Smooth muscle cell (in vitro differentiated cells): Measurements from ENCODE around the gene NMNAT3. TPM values are rescaled to one million over a fixed set of nuclear protein-coding genes. Genes with fewer than 3 reads are reported as not detected.

ENCODE experiments used
- DNase-seq: peaks from one replicate; lab custom pipeline; 2025; ENCODE audit not compliant: unreplicated experiment; lab: John Stamatoyannopoulos, UW
- H2AFZ ChIP-seq: fragments of 200-600 bp; sonication (generic); 2 replicates; pipeline ENCODE4 v1.6.0; 2016; ENCODE audit warnings: antibody characterized with exemption, low read depth, mild to moderate bottlenecking
- H3F3A ChIP-seq: fragments of 200-600 bp; sonication (generic); 2 replicates; pipeline ENCODE4 v1.6.0; 2017; ENCODE audit warnings: antibody characterized with exemption, low read depth
- H3K27ac ChIP-seq: fragments of 200-600 bp; sonication (generic); 2 replicates; pipeline ENCODE4 v1.5.1; 2016; ENCODE audit warnings: low read depth, mild to moderate bottlenecking
- H3K27me3 ChIP-seq: fragments of 200-600 bp; sonication (generic); 2 replicates; pipeline ENCODE4 v1.6.1; 2016; ENCODE audit warnings: low read depth, mild to moderate bottlenecking
- H3K36me3 ChIP-seq: fragments of 200-600 bp; sonication (generic); 2 replicates; pipeline ENCODE4 v1.5.1; 2016; ENCODE audit warnings: low read depth
- H3K4me1 ChIP-seq: fragments of 200-600 bp; sonication (generic); 2 replicates; pipeline ENCODE4 v1.5.1; 2016; ENCODE audit warnings: low read depth
- H3K4me2 ChIP-seq: fragments of 200-600 bp; sonication (generic); 2 replicates; pipeline ENCODE4 v1.6.0; 2016; ENCODE audit warnings: mild to moderate bottlenecking
- H3K4me3 ChIP-seq: fragments of 200-600 bp; sonication (generic); 2 replicates; pipeline ENCODE4 v1.5.1; 2016; ENCODE audit warnings: mild to moderate bottlenecking
- H3K79me2 ChIP-seq: fragments of 200-600 bp; sonication (generic); 2 replicates; pipeline ENCODE4 v1.6.0; 2016; ENCODE audit warnings: low read depth, mild to moderate bottlenecking
- H3K9ac ChIP-seq: fragments of 200-600 bp; sonication (generic); 2 replicates; pipeline ENCODE4 v1.6.0; 2016; ENCODE audit warnings: low read depth
- H3K9me3 ChIP-seq: fragments of 200-600 bp; sonication (generic); replicated peaks from 2 replicates; pipeline ENCODE4 v1.5.1; 2016; ENCODE audit warnings: low read depth
- H4K20me1 ChIP-seq: fragments of 200-600 bp; sonication (generic); 2 replicates; pipeline ENCODE4 v1.6.0; 2016; ENCODE audit warnings: low read depth
- CTCF ChIP-seq: fragments of 200-600 bp; sonication (generic); IDR thresholded peaks from 2 replicates; pipeline ENCODE4 v1.5.1; 2017; ENCODE audit warnings: borderline replicate concordance, mild to moderate bottlenecking, antibody characterized with exemption; ENCODE audit not compliant: insufficient read depth, poor library complexity, severe bottlenecking
- WGBS: methylation state at CpG from one replicate; pipeline ENCODE4 v1.1.7; 2016; ENCODE audit warnings: low lambda C conversion rate; 5-methylcytosine and 5-hydroxymethylcytosine counted together
- polyA plus RNA-seq: library from polyadenylated mRNA; unstranded; fragments of >200 nt; fragmentation: Nextera tagmentation; extraction: Ambion mirVana; gene quantifications from 2 replicates; pipeline ENCODE4 v1.2.1, GENCODE V29; 2016
- total RNA-seq: library from RNA; depleted of rRNA; stranded (reverse); fragments of >200 nt; gene quantifications from 2 replicates; pipeline ENCODE4 v1.2.3, GENCODE V29; 2014

Gene NMNAT3
- total and polyA plus RNA-seq, 2 experiments from 2014 or later, result 0.18 to 0.65 TPM

- no peak overlapping the region for H3K4me2 ChIP-seq
- H3K27me3 ChIP-seq, result no peaks in the 10 kb centered on the region
- no peaks in the 10 kb centered on the region for H3K36me3 ChIP-seq
- H3F3A ChIP-seq, result no peaks in the 10 kb centered on the region
- DNase-seq, result no peak
- no peaks in the 10 kb centered on the region for H3K79me2 ChIP-seq
- H3K4me3 ChIP-seq, result no peak overlapping the region
- no peaks in the 10 kb centered on the region for H3K4me1 ChIP-seq
- no peaks in the 10 kb centered on the region for H3K9me3 ChIP-seq
- TF ChIP-seq CTCF, result no peak
- H3K9ac ChIP-seq, result no peak overlapping the region
- no peak overlapping the region for H2AFZ ChIP-seq
- no peak overlapping the region for H3K27ac ChIP-seq
- WGBS, result 96% methylated on average over 7 of the region's 7 CpGs
- H4K20me1 ChIP-seq, result no peaks in the 10 kb centered on the region
Observed at GRCh38 chr3:139578783-139579182, 99.0 kb downstream of the NMNAT3 start.

GRCh38 chr3:139577909-139578308, 99.9 kb downstream of the NMNAT3 start:
- H3F3A ChIP-seq, result no peaks in the 10 kb centered on the region
- no peaks in the 10 kb centered on the region for H3K36me3 ChIP-seq
- H3K4me1 ChIP-seq, result no peaks in the 10 kb centered on the region
- TF ChIP-seq CTCF, result no peak
- H3K9me3 ChIP-seq, result no peaks in the 10 kb centered on the region
- no peaks in the 10 kb centered on the region for H4K20me1 ChIP-seq
- no peak overlapping the region for H3K9ac ChIP-seq
- H3K4me2 ChIP-seq, result no peak overlapping the region
- H3K27me3 ChIP-seq, result no peaks in the 10 kb centered on the region
- H3K27ac ChIP-seq, result no peak overlapping the region
- no peaks in the 10 kb centered on the region for H3K79me2 ChIP-seq
- no peak for DNase-seq
- no peak overlapping the region for H2AFZ ChIP-seq
- no peak overlapping the region for H3K4me3 ChIP-seq

GRCh38 chr3:139577346-139577745, 100.4 kb downstream of the NMNAT3 start:
- no peaks in the 10 kb centered on the region for H3K79me2 ChIP-seq

More at GRCh38 chr3:139577346-139577745, 100.4 kb downstream of the NMNAT3 start:
- Histone ChIP-seq H3K36me3 (no peaks in the 10 kb centered on the region), H2AFZ (no peak overlapping the region), H4K20me1 (no peaks in the 10 kb centered on the region), H3K27me3 (no peaks in the 10 kb centered on the region), H3F3A (no peaks in the 10 kb centered on the region), H3K4me2 (no peak overlapping the region), H3K27ac (no peak overlapping the region), H3K4me3 (no peak overlapping the region), H3K9me3 (no peaks in the 10 kb centered on the region), H3K4me1 (no peaks in the 10 kb centered on the region), H3K9ac (no peak overlapping the region)
- WGBS, result 95% methylated on average over 2 of the region's 2 CpGs
- no peak for DNase-seq
- no peak for TF ChIP-seq CTCF
